ENCODE results near the gene ARAP2. TPM values are rescaled to one million over a fixed set of nuclear protein-coding genes. Genes with fewer than 3 reads are reported as not detected.

Gene ARAP2
- total RNA-seq, 1 experiment from 2014 or later = under 0.01 TPM

- DNase-seq (ENCODE audit: low read depth) = no peak
These were observed 23.5 kb downstream of the ARAP2 start for GRCh38 chr4:36220776-36221175.

GRCh38 chr4:36218121-36218520, 26.2 kb downstream of the ARAP2 start:
- no peak for DNase-seq (ENCODE audit: low read depth)

DNA sequence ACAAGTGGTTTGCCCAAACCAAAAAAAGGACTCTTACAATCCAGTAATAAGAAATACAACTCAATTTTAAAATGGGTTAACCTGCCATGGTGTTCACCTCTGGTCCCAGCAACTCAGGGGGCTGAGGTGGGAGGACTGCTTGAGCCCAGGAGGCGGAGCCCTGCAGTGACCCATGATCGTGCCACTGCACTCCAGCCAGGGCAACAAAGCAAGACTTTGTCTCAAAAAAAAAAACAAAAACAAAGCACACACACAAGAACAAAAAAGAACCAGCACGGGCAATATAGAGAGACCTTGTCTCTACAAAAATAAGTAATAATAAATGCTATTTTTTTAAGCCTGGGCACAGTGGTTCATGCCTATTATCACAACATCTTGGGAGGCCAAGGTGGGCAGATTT, 28.7 kb downstream of the ARAP2 start:
- no peak for DNase-seq (ENCODE audit: low read depth)

DNA sequence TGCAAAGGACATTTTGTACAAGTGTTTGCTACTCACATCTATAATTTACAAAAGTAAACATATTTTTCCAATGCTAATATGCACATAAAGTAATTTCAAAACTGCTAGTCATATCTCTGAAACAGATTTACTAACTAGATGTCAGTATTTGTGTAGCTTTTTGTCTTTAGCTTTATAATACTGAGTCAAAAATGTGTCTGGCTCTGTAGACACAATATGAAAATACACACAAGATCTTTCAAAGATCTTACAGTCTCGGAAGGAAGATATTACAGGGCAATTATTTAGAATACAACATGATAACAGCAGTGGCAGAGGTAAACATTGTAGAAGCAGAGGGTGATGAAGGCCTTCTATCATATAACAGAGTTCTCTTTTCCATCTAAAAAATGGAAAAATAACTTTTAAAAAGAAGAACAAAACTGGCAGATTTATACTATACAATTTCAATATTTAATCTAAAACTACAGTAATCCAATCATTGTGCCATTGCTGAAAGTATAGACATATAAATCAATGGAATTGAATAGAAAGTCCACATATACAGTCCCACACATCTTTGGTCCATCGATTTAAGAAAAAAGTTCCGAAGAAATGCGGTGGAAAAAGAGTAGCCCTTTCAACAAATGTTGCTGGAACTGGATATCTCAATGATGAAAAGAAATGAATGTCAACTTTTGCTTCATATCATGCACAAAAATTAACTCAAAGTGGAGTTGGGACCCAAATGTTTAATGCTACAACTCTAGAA, 29.4 kb downstream of the ARAP2 start:
- no peak for DNase-seq (ENCODE audit: low read depth)

DNA sequence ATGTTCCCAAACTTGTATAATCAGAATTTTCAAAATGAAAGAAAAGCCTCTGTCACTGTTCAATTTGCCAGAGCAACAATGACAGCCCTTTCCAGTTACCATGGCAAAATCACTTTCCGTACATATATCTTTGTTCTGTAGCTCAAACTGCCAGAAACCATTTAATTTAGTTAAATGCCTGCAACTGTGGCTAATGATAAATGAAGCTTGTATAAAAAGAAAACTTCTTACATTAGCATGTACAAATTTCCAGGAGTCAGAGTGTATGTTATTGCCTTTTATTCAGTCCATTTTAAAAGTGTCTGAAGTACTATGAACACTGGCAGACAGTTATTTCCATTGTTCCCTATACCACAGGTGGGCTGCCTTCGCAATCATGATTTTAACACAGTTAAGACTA, 30.3 kb downstream of the ARAP2 start:
- DNase-seq (ENCODE audit: low read depth) = no peak

- no peak for DNase-seq (ENCODE audit: low read depth)
These were observed 33.2 kb downstream of the ARAP2 start for GRCh38 chr4:36211084-36211483.

DNA sequence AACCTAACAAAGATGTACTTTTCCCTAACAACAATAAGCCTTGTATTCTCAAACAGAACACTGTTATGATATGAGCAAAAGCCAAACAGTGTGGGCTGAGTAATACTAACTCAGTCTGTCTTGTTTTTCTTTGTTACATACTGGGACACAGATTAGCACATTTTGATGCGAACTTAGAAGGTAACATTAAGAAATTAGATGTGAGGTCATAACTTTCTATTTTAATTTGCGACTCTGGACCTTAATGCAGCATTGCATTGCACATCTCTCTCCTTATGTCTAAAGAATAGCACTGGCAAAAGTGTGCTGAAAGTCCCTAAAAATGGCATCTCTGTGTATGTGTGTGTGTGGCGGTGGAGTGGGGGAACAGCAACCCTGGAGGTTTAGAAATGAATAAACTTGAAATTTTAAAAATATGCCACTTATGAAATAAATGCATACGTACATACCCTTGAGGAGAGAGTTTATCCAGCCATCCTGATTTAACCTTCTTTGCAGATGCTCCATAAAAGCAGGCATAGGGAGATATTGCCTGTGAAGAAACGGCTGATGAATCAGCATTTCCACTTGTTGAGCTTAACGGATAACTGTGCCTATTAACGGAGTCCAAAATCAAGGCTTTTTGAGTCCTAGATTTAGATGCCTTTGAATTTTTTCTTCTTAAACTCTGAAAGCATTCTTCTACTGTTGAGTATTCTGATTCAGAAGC, 34.2 kb downstream of the ARAP2 start:
- no peak for DNase-seq (ENCODE audit: low read depth)

DNA sequence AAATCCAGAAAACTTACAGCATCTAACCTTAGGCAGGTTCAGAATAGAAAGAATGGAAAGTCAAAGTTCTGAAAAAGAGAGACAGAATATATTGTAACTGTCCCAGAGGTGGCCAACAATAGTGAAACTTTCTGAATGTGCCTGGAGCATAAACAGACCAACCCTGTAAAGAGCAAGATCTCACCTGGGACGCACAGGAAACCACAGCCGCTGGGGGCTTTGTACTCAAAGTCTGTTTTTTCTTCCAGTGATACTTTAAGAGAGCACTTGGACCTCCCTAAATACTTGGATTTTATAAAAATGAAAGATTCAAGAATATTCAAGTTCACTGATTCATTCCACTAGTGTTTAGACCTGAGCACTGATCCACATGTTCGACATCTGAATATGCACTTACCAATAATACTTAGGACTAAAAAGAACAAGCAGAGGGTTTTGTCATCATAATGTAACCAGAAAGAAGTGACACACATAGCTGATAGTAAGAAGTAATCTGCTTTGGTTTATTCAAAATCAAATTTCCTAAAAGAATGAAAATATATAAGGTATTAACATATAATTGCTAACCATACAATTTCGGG, 35.3 kb downstream of the ARAP2 start:
- no peak for DNase-seq (ENCODE audit: low read depth)

- no peak for DNase-seq (ENCODE audit: low read depth)
These were observed 36.3 kb downstream of the ARAP2 start for GRCh38 chr4:36207831-36208520.

DNA sequence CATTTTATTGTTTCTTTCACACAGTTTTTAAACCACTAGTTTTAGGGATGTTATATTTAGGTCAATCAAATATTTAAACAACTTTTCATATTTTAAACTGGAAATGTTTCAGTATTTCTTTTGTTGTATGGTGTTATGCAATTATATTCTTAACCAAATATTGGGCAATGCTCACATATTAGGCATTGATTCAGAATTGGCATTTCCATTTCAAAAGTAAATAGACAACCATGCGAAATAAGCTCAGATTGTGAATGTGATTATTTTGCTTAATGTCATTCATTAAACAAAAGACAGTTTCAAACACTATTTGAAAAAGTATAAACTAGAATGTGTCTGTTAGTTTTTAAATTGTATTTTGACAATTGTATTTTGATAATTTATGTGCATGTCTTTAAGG, 36.9 kb downstream of the ARAP2 start:
- no peak for DNase-seq (ENCODE audit: low read depth)

GRCh38 chr4:36206603-36207311, 37.6 kb downstream of the ARAP2 start:
- DNase-seq (ENCODE audit: low read depth) = no peak

- DNase-seq (ENCODE audit: low read depth) = no peak
These were observed 38.3 kb downstream of the ARAP2 start for GRCh38 chr4:36206012-36206411.

- DNase-seq (ENCODE audit: low read depth) = no peak
These were observed 45.5 kb downstream of the ARAP2 start for GRCh38 chr4:36198861-36199260.

DNA sequence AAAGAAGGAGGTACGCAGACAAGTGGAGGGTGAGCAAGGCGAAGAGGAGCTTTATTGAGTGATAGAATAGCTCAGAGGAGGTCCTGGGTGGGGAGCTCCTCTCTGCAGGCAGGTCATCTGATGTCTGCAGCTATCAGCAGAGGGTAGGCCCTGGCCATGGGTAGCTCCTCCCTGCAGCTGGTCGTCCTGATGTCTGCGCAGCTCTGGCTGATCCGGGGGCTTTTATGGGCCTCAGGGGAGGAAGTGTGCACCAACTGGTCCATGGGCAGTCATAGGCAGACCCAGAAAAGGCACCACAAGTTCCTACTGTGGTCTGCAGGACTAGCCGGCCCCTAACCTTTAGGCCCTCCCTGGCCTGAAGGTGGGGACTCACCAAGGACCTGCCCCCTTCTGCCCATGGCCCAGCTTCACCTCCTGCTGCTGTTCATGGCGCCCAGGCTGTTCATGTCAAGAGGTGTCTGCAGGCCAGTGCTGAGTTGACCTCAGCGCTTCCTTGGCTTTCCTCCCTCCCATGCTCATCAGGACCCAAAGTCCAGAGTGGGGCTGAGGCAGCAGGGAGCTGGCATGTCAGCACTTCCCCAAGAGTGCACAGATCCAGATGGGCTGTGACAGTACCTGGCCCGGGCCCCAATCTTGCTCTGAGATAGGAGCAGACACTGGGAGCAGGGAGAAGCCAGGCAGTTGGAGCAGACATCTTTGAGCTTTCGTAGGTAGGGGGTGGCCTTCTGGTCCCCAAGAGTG, 46.1 kb downstream of the ARAP2 start:
- no peak for DNase-seq (ENCODE audit: low read depth)

DNA sequence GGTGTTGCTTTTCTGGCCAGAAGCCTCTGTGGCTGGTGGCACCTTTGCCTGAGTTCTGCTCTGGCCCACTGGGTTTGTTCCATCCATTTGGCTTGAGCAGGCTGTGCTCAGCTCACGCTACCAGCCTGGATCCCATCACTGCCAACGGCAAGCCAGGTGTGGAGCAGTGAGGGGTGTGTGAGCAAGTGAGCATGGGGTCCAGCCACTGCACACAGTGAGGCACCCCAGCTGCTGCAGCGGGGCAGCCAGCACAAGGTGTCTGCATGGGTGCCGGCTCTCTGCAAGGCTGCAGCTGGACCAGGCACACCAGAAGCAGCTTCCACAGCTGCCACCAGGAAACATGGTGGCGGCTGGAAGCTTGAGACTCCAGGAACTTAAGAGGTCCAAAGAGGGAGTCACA, 46.8 kb downstream of the ARAP2 start:
- DNase-seq (ENCODE audit: low read depth) = no peak

DNA sequence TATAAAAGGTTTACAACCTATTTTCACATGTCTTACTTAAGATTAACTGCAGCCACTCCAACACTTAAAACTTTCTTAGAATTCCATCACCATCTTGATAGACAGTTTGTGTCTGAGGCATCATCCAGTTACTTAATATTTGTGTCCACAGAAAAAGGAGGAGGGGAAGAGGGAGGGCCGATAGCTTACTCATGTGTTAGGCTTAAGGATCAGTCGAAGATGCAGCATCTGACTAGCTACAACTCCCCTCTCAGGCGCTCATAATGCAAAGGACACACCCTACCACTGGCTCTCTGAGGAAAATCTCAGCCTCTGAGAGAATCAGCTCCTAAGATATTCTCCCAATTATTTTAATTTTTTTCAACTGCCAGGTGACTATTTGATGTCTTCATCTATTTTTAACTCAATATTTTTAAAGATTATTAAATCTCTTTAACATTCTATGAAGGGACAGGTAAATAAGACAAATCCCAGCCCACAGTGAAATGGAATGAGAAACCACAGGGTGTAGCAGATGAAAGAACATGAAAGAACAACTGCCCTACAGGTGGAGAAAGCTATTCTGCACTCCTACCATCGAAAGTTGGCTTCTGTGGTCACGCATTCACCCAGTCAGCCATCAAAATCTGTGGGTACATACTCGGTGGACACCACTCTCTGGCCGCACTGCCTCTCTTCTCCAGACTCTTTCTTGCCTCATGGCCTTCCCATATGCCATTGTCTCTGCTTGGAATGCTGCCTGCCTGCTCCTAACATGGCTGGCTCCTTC, 48.0 kb downstream of the ARAP2 start:
- DNase-seq (ENCODE audit: low read depth) = no peak

DNA sequence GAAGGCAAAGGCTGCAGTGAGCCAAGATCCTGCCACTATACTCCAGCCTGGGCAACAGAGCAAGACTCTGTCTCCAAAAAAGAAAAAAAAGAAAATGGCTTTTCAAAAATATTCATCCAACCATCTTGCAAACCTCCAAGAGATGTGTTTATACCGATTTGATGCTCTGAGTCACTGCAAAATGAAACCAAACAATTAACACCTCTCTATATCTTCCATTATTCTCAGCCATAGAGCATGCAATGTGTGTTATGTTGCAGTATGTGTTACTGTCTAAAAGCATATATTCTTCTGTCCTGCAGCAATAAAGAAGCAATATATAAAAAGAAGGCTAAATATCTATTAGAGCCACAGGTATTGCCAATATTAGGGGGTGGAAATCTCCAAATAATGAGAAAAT, 51.4 kb downstream of the ARAP2 start:
- no peak for DNase-seq (ENCODE audit: low read depth)

GRCh38 chr4:36189511-36190226, 54.6 kb downstream of the ARAP2 start:
- DNase-seq (ENCODE audit: low read depth) = no peak

DNA sequence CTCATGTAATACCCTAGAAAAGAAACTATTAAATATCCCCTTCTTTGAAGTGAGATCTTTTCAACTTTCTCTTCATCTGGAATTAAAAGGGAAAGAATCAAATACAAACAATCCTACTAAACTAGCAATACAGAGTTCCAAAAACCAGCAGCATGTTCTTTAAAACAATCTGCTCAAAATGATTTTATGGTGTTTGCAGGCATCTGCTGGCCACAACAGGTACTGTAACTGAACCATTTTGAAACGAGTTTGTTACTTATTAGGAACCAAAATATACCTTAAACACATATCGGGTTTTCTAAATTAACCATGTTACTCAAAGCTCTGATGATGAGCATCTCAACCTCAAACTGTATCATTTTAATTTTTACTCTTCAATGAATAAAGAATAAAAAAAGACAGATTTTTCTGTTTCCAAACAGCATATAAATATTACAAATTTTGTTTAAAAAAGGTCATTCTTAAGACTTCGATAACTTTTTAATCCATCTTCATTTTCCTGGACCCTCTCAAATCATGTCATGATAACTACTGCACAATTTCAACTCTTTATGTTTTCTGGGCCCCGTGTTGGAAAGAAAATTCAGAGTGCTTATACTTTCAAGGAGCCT, 56.5 kb downstream of the ARAP2 start:
- no peak for DNase-seq (ENCODE audit: low read depth)
